K562 (cell line): Measurements from ENCODE around the gene ABCC9. TPM values are rescaled to one million over a fixed set of nuclear protein-coding genes. Genes with fewer than 3 reads are reported as not detected.

ENCODE experiments used
- ATAC-seq: fragments of 200-7000 bp; cut with Tn5 transposase; 3 replicates; pipeline ENCODE4 v1.9.1; 2020; ENCODE audit warnings: moderate library complexity
- BruUV-seq: library from RNA; stranded (reverse); fragments of 400-500 nt; replicated peaks from 2 replicates; lab custom pipeline; 2021; lab: Mats Ljungman, UMichigan
- CTCF ChIA-PET: fragments of 300-600 bp; formaldehyde crosslinking; extraction: SDS; loops from one replicate; lab custom pipeline; 2021; ENCODE audit warnings: low intra/inter-chr PET ratio; lab: Yijun Ruan, JAX
- POLR2A ChIA-PET: fragments of 300-600, 350-650 bp; sonication (Branson Sonifier 250); formaldehyde crosslinking; extraction: SDS; loops from one replicate; lab custom pipeline; 2021; ENCODE audit warnings: antibody characterized with exemption, inconsistent platforms; lab: Yijun Ruan, JAX
- DNase-seq, 4 experiments: peaks; one replicate each; pipeline versions ENCODE4 v3.0.0 to v3.0.0-alpha.2; 2011 to 2018; ENCODE audit warnings: low spot score in 3 of 4, mixed read lengths in 3 of 4; ENCODE audit errors: extremely low read depth in 1 of 4
- FAIRE-seq: peaks from 2 replicates; lab custom pipeline; 2011; peaks lifted over from hg19 to GRCh38; lab: Jason Lieb, UNC
- H2AFZ ChIP-seq: 2 replicates; pipeline ENCODE4 v1.6.0; 2011; ENCODE audit warnings: low read depth, low read length, control low read depth, inconsistent platforms
- H3K27ac ChIP-seq: fragments of 200-600 bp; 3 replicates; pipeline ENCODE4 v1.8.0; 2011; ENCODE audit warnings: low read depth, mild to moderate bottlenecking, control low read depth, inconsistent platforms, low read length, moderate library complexity, mixed read lengths; ENCODE audit errors: extremely low read depth
- H3K27me3 ChIP-seq, 2 experiments: fragments of 300-600 bp in 1 of 2; 2 replicates in 1 of 2; 3 replicates in 1 of 2; pipeline versions ENCODE4 v1.6.0 to v1.8.0; 2011; ENCODE audit warnings: inconsistent platforms in 2 of 2, low read length in 2 of 2, mild to moderate bottlenecking in 1 of 2, mixed read lengths in 1 of 2, moderate library complexity in 1 of 2; ENCODE audit not compliant: control insufficient read depth in 2 of 2, insufficient read depth in 2 of 2
- H3K36me3 ChIP-seq: fragments of 300-600 bp; 3 replicates; pipeline ENCODE4 v1.8.0; 2011; ENCODE audit warnings: mild to moderate bottlenecking, low read length, inconsistent platforms; ENCODE audit not compliant: control insufficient read depth, insufficient read depth
- H3K4me1 ChIP-seq, 2 experiments: fragments of 200-600 bp in 1 of 2; replicated peaks in 1 of 2; 2 replicates in 1 of 2; 3 replicates in 1 of 2; pipeline versions ENCODE4 v1.5.1 to v1.8.0; 2011; ENCODE audit warnings: inconsistent platforms in 2 of 2, low read length in 2 of 2, mild to moderate bottlenecking in 1 of 2, mixed read lengths in 1 of 2, moderate library complexity in 1 of 2; ENCODE audit not compliant: control insufficient read depth in 2 of 2, insufficient read depth in 2 of 2
- H3K4me2 ChIP-seq: 2 replicates; pipeline ENCODE4 v1.6.1; 2011; ENCODE audit warnings: low read length, control low read depth, inconsistent platforms, mixed read lengths; ENCODE audit not compliant: insufficient read depth
- H3K4me3 ChIP-seq: fragments of 200-600 bp; sonication (generic), shearing (Covaris generic); 2 replicates; pipeline ENCODE4 v1.5.1; 2016; ENCODE audit warnings: control low read depth, inconsistent platforms
- H3K79me2 ChIP-seq: fragments of 200-600 bp; 3 replicates; pipeline ENCODE4 v1.8.0; 2011; ENCODE audit warnings: low read length, inconsistent platforms; ENCODE audit not compliant: control insufficient read depth, insufficient read depth
- H3K9ac ChIP-seq, 2 experiments: 2 replicates each; pipeline versions ENCODE4 v1.6.0 to v1.6.1; 2011; ENCODE audit warnings: low read depth in 2 of 2, low read length in 2 of 2, control low read depth in 1 of 2, inconsistent platforms in 1 of 2, mild to moderate bottlenecking in 1 of 2, mixed read lengths in 1 of 2; ENCODE audit not compliant: insufficient read depth in 1 of 2
- H3K9me1 ChIP-seq: one replicate; pipeline ENCODE4 v1.6.0; 2011; ENCODE audit warnings: inconsistent platforms, mild to moderate bottlenecking, low read length, moderate library complexity; ENCODE audit not compliant: control insufficient read depth, insufficient read depth
- H3K9me3 ChIP-seq: replicated peaks from 2 replicates; pipeline ENCODE4 v1.5.1; 2011; ENCODE audit warnings: low read depth, low read length, inconsistent platforms; ENCODE audit not compliant: control insufficient read depth, insufficient read depth
- H4K20me1 ChIP-seq: replicated peaks from 2 replicates; pipeline ENCODE4 v1.6.1; 2011; ENCODE audit warnings: low read length, inconsistent platforms, mixed read lengths; ENCODE audit not compliant: control insufficient read depth, insufficient read depth
- ATF6 ChIP-seq: sonication (generic); formaldehyde crosslinking; IDR thresholded peaks from 2 replicates; pipeline ENCODE4 v1.4.0; 2020; ENCODE audit warnings: mild to moderate bottlenecking, missing genetic modification reagents
- C11orf30 ChIP-seq: fragments of 450-650 bp; IDR thresholded peaks from 2 replicates; pipeline ENCODE4 v1.6.1; 2016; ENCODE audit warnings: low read depth, mild to moderate bottlenecking
- GTF2F1 ChIP-seq: IDR thresholded peaks from 2 replicates; pipeline ENCODE4 v1.6.1; 2011; ENCODE audit warnings: low read depth, low read length, improper control_type of control experiment
- HNRNPL ChIP-seq: fragments of 200-400 bp; formaldehyde crosslinking; IDR thresholded peaks from 2 replicates; pipeline ENCODE4 v1.6.1; 2017; ENCODE audit warnings: low read depth, mild to moderate bottlenecking, low read length
- JUNB ChIP-seq: fragments of 450-650 bp; formaldehyde crosslinking; conservative IDR thresholded peaks from 2 replicates; pipeline ENCODE4 v1.4.0; 2020; ENCODE audit warnings: mild to moderate bottlenecking
- MAX ChIP-seq: sonication (generic); formaldehyde crosslinking; IDR thresholded peaks from 2 replicates; pipeline ENCODE4 v1.9.0; 2022; ENCODE audit warnings: mild to moderate bottlenecking, missing genetic modification reagents
- NFRKB ChIP-seq: fragments of 450-650 bp; IDR thresholded peaks from 2 replicates; pipeline ENCODE4 v1.6.1; 2016; ENCODE audit warnings: low read depth
- OTX1 ChIP-seq: fragments of 450-650 bp; formaldehyde crosslinking; IDR thresholded peaks from 2 replicates; pipeline ENCODE4 v1.4.0; 2022; ENCODE audit warnings: mild to moderate bottlenecking
- RNF219 ChIP-seq: fragments of 250-450 bp; sonication (Bioruptor Pico); IDR thresholded peaks from 2 replicates; pipeline ENCODE4 v1.5.0; 2022; ENCODE audit warnings: mild to moderate bottlenecking
- RREB1 ChIP-seq: fragments of 250-450 bp; sonication (Bioruptor Pico); IDR thresholded peaks from 2 replicates; pipeline ENCODE4 v1.4.0; 2020
- SMARCA5 ChIP-seq: fragments of 450-650 bp; IDR thresholded peaks from 2 replicates; pipeline ENCODE4 v1.6.1; 2016
- TBP ChIP-seq: optimal IDR thresholded peaks from 2 replicates; pipeline ENCODE3; 2011; ENCODE audit warnings: low read depth, low read length, improper control_type of control experiment
- WHSC1 ChIP-seq: IDR thresholded peaks from one replicate; pipeline ENCODE4 v1.6.1; 2012; ENCODE audit warnings: low read length, control low read depth, inconsistent platforms
- ZNF584 ChIP-seq: fragments of 200-800 bp; sonication (Bioruptor generic); IDR thresholded peaks from 2 replicates; pipeline ENCODE4 v1.6.1; 2016; ENCODE audit warnings: low read depth, mild to moderate bottlenecking, missing genetic modification characterization, missing compliant biosample characterization
- WGBS: fragments of 100-300 bp; shearing (Covaris generic); methylation state at CpG from one replicate; pipeline ENCODE4 v1.1.6; 2016; ENCODE audit warnings: low coverage, mixed read lengths; ENCODE audit not compliant: insufficient coverage; ENCODE audit errors: missing lambda C conversion rate; 5-methylcytosine and 5-hydroxymethylcytosine counted together
- in situ Hi-C: fragments of 300-500 bp; cut with MboI; formaldehyde crosslinking; loops from 4 replicates; pipeline ENCODE4 v1.15.0; 2018; ENCODE audit warnings: inconsistent platforms, mixed read lengths
- intact Hi-C: fragments of 100-400 bp; cut with micrococcal nuclease; formaldehyde crosslinking; loops from 2 replicates; pipeline ENCODE4 v1.14.2; 2022
- polyA plus RNA-seq, 8 experiments: library from polyadenylated mRNA; depleted of rRNA in 4 of 8; stranded (reverse) in 5 of 8; unstranded in 3 of 8; fragments of >200 nt; fragmentation: Nextera tagmentation in 2 of 8; fragmentation: Illumina TruSeq in 1 of 8; extraction: Ambion mirVana in 2 of 8; extraction: Trizol in 1 of 8; gene quantifications; 2 replicates each; pipeline versions ENCODE4 v1.2.1 to v1.2.3, GENCODE V29; 2011 to 2014; ENCODE audit warnings: inconsistent platforms in 1 of 8, missing spikeins in 1 of 8
- total RNA-seq, 7 experiments: library from RNA; depleted of rRNA in 6 of 7; stranded (reverse); fragments of >200 nt in 6 of 7; fragmentation: Illumina TruSeq in 2 of 7; extraction: Trizol in 2 of 7; gene quantifications; 2 replicates each; pipeline versions ENCODE4 v1.2.1 to v1.2.3, GENCODE V29; 2011 to 2021; ENCODE audit warnings: low replicate concordance in 1 of 7

ABCC9 gene
- total and polyA plus RNA-seq, 9 of the 15 experiments (the other 6 are each of a cell fraction or from before 2014, with no cell fraction given) = 0.05 to 0.40 (median 0.18) TPM

GRCh38 chr12:21882635-21883034, 58.6 kb downstream of the ABCC9 start:
- TF ChIP-seq OTX1 (CRISPR knock-in tag) (no peak), HNRNPL (no peak), JUNB (CRISPR knock-in tag) (no peak), MAX (CRISPR knock-in tag) (no peak), GTF2F1 (no peak), TBP (no peak), C11orf30 (no peak), NFRKB (no peak), RREB1 (no peak), WHSC1 (no peak), SMARCA5 (no peak), ATF6 (CRISPR knock-in tag) (no peak), ZNF584 (CRISPR knock-in tag) (no peak), RNF219 (CRISPR knock-in tag) (no peak)
- no peaks in the 10 kb centered on the region for H3K4me1 ChIP-seq
- no peak overlapping the region for H3K4me2 ChIP-seq
- no peaks in the 10 kb centered on the region for H3K36me3 ChIP-seq
- H3K79me2 ChIP-seq = no peaks in the 10 kb centered on the region
- ChIA-PET CTCF (no interaction called here), POLR2A (no interaction called here)
- 20% methylated on average over 4 of the region's 4 CpGs for WGBS
- no peaks in the 10 kb centered on the region for H3K9me3 ChIP-seq
- H3K27me3 ChIP-seq = no peaks in the 10 kb centered on the region
- no peak overlapping the region for H2AFZ ChIP-seq
- BruUV-seq = no TSS peak
- H3K9ac ChIP-seq = no peak overlapping the region
- intact Hi-C loops = no loop called here
- ATAC-seq = no peak
- no peak for DNase-seq
- H3K27ac ChIP-seq = no peak overlapping the region
- in situ Hi-C loops = no loop called here
- no peaks in the 10 kb centered on the region for H3K9me1 ChIP-seq
- H4K20me1 ChIP-seq = no peaks in the 10 kb centered on the region
- no peak overlapping the region for H3K4me3 ChIP-seq
- no peak for FAIRE-seq
